HUDEP-2 (cell line): Measurements from ENCODE around the gene LTBP1.
"Not testable (repeated sequence)": the region's sequence is repeated elsewhere in the genome, so short reads cannot be mapped to it uniquely, and the experiment has no call there.

Experiments used
- DNase-seq, 76 experiments: peaks; one replicate each; lab custom pipeline; 2025; ENCODE audit not compliant: unreplicated experiment in 76 of 76; lab: John Stamatoyannopoulos, UW

The LTBP1 gene

DNA sequence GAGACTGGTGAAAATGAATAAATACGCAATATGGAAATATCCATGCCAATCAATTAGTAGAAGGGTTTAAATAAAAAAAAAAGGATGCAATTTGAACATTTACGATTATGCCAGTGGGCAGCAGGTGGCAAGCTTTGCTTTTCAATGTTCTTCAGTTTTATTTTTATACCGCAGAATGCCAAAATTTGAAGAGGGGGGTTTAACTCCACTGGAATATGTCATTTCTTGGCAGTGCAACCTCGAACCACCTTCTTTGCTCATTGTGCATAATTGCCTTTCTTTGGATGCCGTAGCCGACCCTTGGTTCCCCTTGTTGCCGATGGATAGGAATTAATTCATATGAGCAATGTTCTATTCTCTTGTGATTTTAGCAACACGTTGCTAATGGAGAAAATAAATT, 88.0 kb downstream of the LTBP1 start:
- peak in 1 of 76 experiments; percentile 1 for DNase-seq

DNA sequence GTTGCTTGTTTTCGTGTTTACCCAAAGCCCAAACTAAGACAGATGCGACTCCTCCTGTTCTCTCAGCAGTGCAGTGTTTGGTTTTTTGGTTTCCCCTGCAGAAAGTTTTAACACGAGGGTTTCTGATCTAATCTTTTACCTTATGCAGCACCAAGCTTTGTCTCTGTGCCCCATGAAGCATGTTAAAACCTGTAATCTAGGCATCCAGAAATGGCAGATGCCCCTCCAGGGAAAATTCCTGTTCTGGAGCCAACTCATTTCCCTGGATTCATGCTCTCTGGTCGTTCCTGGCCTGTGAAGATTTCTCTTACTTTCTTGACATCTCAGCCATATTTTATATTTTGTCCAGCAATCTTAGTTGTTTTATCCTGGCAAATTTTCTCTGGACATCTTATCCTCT, 91.5 kb downstream of the LTBP1 start:
- DNase-seq: no peak

DNA sequence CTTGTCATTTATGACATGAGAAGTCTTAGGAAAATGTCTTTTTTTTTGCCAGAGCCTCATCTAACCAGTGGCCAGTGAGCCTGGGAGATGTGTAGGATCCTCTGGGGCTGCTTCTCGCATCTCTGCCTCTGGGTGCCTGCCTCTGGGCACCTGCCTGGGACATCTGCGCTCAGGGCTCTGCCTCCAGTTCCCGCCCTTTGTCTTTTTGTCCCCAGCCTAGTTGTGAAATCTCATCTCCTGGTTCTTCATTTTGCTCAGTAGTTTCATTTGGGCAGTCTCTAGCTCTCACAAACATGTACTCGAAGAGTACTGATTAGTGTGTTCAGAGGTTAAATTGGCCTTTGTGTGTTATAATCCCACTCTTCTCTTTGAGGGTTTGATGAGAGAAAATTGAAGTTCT, 92.0 kb downstream of the LTBP1 start:
- no peak for DNase-seq

DNA sequence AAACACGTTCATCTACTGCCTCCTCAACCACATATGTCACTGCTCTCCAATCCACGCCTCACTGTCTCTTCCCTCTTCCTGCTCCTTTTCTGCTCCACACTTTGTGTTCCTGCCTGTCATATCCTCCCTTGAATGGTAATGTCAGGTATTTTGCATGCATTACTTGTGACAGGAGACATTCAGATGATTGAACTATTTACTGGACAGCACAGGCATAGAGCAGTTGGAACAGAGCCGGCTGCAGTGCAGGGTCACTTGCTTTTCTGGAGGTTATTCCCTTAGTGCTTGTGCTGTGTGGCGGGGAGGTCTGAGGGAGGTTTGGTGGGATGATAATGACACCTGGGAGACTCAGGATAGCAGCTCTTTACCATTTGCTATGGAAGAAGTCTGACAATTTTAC, 93.8 kb downstream of the LTBP1 start:
- no peak for DNase-seq

DNA sequence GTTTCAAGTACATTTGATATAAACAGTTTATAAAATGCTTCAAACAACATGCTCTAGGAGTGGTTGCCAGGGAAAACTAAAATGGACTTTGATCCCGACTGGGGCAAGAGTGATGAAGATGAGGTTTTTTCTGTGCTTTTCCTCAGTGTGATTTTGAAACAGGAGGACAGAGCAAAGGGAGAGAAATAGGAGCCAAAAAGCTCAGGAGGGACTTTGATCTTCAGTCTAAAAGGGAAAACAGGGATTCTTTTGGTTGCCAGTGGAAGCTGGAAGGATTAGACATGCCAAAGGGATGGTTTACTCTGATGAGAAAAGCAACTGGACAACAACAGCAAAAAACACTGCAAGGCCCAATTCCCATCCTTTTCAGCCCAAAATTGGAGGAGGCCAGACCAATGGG, 95.5 kb downstream of the LTBP1 start:
- no peak for DNase-seq

DNA sequence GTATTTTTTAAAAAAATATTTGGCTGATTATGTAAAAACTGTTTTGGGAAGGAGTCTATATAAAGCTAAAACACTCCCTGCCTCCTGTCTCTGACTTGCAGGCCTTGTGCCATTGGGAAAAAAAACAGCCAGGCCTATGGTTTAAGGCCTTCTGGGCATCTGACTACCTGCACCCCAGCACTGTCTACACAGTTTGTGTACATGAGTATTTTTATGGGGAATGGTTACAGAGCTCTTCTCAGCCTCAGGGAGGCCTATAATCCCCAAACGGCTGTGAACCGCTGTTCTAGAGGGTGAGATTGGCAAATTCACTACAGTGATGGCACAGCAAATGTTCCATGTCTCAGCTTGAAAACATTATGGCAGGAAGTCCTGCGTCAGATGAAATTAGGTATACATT, 96.1 kb downstream of the LTBP1 start:
- no peak for DNase-seq

DNA sequence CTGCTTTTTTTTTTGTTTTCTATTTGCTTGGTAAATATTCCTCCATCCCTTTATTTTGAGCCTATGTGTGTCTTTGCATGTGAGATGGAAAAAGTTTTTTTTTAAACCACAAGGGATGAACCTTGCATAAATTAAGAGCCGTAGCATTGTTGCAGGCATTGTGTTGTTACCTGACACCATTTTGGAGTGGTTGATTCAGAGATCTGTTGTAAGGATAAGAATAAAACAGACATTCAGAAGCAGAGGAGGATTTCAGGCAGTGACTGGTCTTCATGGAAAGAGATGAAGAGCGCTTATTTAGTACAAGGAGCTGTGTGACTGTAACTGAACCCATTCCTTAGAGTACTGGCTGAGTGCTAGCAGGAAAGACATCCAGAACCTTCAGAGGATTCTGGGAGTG, 101.2 kb downstream of the LTBP1 start:
- no peak for DNase-seq

DNA sequence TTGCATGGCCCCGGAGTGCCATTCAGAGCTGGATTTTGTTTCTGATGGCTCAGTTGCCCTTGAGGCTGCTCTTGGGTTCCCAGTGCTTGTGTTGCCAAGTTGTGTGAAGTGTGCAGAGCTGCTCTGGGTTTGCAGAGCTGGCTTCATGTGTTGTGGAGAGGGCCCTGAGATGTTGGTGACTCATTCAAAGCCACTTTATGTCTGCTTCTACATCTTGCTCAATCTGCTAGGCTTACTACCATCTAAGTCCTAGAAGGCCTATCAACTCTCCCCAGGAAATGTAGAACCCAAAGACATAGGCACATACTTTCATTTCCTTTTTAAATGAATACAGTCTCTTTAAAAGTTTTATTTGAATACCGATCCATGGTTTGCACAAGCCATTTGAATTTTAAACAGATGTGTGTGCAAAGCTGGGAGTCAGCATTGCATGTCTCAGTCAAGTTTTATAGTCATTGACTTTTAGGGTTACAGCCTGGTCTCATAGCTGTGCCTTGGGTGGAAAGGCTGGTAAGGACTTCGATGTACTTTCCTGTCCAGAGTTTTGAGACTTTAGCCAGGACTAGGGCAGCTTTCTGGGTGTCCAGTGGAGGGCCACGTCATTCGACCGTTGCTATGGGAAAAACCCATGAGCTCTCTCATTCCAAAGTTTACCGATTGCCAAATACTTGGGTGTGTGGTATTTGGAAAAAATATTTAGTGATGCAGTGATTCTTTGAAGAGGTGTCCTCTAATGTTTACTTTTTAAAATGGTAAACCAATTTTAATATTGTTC, 105.0 kb downstream of the LTBP1 start:
- no peak for DNase-seq

DNA sequence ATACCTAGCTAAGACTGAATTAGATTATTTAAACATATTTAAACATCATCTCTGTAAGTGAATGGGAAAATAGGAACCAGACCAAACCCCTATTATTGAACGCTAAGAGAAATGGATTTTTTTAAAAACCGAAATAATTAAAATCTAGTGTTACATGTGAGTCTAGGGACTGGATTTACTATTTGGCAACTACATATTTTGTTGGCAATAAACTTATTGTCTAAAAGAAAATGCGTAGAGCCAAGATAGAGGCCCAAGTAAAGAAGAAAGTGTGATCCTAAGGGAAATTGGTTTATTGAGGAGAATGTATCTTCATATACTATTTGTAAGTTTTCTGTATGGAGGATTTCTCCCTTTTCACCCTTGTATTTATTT, 105.6 kb downstream of the LTBP1 start:
- no peak for DNase-seq

DNA sequence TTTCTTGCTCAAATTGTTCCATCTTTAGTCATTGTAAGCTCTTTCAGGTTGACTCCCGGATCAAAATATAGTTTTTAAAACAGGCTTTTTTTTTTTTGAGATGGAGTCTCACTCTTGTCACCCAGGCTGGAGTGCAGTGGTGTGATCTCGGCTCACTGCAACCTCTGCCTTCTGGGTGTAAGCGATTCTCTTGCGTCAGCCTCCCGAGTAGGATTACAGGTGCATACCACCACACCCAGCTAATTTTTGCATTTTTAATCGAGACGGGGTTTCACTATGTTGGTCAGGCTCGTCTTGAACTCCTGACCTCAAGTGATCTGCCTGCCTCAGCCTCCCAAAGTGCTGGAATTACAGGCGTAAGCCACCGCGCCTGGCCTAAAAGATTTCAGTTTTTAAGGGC, 106.0 kb downstream of the LTBP1 start:
- DNase-seq: not testable (repeated sequence)

DNA sequence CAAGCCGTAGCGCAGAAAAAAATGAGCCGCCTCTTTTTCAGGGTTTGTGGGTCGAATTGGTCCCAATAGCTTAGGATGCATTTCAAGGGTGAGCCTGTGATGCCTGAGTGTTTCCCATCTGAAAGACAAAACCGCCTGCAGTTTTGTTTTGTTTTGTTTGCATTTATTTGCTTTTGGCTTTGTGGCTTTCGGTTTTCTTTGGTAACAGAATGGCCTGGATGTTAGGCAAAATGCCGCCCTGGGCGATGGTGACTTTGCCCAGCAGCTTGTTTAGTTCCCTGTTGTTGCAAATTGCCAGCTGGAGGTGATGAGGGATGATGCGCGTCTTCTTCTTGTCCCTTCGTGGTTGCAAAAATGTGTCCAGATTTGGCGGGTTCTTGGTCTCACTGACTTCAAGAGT, 109.4 kb downstream of the LTBP1 start:
- DNase-seq: no peak

DNA sequence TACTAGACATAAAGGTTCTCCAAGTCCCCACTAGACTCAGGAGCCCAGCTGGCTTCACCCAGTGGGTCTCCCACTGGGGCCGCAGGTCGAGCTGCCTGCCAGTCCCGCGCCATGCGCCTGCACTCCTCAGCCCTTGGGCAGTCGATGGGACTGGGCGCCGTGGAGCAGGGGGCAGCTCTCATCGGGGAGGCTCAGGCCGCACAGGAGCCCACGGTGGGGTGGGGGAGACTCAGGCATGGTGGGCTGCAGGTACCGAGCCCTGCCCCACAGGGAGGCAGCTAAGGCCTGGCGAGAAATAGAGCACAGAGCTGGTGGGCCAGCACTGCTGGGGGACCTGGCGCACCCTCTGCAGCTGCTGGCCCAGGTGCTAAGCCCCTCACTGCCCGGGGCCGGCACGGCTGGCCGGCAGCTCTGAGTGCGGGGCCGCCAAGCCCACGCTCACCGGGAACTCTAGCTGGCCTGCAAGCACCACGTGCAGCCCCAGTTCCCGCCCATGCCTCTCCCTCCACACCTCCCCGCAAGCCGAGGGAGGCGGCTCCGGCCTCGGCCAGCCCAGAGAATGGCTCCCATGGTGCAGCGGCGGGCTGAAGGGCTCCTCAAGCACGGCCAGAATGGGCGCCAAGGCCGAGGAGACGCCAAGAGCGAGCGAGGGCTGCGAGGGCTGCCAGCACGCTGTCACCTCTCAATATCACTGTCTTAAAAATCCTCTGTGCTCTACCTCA, 110.7 kb downstream of the LTBP1 start:
- DNase-seq: not testable (repeated sequence)

DNA sequence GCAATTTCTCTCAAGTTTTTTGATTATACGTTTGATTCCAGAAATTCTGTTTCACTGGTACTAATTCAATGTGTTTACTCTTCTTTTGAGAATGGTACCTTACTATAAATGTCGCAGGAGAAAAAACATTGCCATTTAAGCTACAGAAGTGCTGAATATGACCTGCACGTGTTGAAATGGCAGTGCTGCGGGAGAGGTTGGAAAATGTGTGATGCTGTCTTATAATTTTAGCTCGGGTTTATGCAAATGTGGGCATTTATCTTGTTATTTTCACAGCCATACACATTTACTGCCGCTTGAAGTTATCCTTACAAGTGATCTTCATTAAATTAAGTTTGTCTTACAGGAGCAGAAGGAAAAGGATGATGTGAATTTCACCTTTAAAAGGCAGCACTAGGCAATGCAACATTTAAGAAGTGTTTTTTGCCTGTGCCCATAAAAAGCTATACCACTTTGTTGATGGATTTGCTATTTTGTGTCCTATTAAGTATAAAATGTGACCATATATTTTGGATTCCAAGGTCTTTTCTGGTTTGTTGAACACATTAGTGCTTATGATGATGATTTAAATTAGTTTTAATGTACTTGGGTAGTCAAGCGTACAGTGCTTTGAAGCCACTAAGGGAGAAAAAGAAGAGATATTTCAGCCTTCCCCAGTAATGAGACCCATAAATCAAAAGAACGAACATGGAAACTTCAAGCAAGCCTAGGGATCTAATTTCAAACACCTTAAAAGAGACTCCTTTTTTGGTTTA, 112.1 kb downstream of the LTBP1 start:
- no peak for DNase-seq

DNA sequence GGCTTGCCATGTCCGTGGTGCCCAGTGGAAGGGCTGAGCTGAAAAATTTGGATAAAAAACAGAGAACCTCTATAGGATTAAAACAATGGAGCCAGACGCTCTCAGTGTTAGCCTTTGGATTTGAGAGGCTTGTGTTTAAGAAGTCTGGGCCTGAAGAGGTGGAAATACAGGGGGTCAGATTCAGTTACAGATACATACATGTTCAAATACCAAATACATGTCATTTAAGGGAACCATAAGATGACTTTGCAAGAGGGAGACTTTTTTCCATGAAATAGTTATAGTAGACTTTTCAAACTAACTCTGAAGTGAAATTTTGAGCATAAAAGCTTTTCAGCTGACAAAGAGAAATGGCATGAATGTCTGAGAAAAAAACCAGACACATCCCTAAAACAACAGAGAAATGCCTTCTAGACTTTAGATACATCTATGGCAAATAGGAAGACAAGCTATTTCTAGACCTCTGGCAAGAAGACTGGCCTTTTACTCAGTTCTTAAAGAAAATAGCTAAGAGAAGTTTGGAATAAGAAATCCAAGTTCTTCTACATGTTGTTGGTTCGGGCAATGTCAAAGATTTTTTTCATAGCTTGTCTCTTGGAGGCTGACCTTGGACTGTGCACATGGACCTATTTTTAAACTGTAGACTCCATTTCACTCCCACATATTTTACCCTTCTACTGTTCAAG, 112.9 kb downstream of the LTBP1 start:
- no peak for DNase-seq

DNA sequence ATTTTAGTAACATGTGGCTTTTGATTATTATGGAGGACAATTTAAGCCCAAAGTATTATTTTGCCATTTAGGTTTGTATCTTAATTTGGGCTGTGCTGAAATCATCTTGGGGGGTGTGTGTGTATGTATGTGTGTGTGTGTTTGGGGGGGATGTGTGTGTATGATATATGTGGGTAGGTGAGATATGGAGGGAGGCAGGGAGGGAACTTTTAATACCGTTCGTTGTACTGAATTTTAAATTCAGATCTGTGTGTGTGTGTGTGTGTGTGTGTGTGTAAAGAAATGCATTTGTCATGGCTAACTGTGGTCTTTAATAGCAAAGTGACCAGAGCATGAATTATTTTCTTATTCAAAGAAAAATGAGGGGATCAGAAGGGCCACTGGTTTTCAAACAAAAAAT, 113.7 kb downstream of the LTBP1 start:
- no peak for DNase-seq

DNA sequence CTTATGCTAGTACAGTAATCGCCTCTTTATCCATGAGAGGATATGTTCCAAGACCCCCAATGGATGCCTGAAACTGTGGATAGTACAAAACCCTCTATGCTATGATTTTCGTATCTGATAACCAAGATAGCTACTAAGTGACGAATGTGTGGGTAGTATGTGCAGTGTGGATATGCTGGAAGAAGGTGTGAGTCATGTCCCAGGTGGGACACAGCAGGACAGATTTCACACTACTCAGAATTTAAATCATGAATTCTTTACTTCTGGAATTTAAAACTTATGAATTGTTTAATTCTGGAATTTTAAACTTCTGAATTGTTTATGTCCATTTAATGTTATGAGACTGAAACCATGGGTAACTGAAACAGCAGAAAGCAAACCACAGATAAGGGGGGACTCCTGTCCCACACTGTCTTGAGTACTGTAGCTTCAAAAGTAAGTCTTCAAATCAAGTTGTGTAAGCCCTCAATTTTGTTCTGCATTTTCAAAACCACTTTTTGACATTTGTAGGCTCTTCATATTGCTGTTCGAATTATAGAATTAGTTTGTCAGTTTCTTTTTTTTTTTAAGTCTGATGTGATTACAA, 116.0 kb downstream of the LTBP1 start:
- no peak for DNase-seq

DNA sequence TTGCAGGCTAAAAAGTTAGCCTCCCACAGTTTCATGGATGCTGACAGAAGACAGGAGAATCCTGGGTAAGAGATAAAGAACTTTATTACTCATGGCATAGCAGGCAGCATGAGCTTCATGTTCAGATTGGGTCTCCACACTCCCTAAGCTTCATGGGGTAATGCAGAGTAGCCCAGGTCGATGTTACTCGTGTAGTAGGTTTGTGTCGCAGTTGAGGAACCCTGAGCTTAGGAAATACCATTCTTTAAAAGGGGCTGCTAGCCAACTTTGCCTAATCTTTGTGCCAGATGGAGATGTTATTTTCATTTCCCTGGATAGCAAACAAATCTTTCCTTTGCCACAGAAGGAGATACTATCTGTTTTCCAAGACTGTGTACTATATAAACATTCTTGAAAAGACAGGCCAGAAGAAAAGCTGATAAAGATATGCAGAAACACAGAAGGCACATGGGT, 117.6 kb downstream of the LTBP1 start:
- no peak for DNase-seq

DNA sequence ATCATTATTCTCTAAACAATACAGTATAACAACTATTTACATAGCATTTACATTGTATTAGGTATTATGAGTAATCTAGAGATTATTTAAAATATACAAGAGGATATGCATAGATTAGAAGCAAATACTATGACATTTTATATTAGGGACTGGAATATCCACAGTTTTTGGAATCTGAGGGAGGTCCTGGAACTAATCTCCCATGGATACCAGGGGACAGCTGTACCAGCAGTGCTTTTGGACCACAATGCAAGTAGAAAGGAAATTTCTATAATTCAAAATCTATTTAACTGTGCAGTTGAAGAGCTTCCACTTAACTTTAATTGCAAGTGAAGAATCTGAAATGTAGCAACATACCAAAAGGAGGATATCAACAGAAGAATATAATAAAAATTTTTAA, 120.8 kb downstream of the LTBP1 start:
- no peak for DNase-seq

DNA sequence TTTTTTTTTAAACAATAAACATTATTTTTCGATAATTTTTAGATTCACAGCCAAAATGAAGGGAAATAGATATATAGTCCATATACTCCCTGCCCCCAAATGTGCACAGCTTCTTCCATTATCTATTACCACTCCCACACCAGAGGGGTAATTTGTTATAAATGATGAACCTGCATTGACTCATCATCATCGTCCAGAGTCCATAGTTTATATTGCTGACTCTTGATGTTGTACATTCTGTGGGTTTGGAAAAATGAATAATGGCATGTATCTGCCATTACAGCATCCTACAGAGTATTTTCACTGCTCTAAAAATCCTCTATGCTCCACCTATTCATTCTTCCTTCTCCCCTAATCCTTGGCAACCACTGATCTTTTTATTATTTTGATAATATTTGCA, 121.5 kb downstream of the LTBP1 start:
- DNase-seq: no peak

DNA sequence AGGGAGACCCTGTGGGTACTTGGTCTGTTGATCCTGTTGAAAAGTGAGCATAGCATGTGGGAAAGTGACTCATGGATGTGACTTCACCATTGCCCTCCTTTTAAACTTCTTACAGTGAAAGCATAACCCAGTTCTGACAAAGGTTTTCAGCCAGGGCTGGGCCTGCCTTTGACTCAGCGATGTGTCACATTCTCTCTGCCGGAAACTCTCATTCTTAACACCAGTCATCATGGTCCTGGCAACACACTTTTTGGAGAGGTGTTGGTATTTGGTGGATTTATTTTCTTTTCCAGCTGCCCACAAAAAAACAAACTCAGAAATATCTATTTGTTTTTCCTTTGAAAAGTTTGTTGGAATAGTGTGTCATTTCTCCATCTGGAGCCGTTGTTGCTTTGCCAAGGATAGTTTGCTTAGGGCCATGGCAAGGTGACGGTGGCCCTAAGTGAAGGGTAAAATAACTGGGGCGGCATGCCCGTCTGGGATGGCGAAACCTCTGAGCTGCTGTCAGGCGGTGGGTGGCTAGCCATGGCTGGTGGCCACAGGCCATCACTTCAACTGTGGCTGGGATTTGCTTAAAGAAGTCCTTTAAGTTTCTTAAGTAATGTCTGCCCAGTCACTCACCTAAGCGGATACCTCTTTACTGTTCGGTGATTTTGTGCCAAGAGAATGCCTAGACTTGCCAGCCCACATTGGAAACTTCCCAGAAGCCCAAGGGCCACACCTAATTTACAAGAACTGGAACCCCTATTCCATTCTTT, 123.3 kb downstream of the LTBP1 start:
- DNase-seq: peak in 1 of 76 experiments; percentile 6
